SKM-1 treated with dmso at 0.1 percent for 144 hours (cell line): ENCODE data around the gene MAPT.

Experiments
- DNase-seq: peaks from one replicate; lab custom pipeline; 2025; ENCODE audit not compliant: unreplicated experiment; lab: John Stamatoyannopoulos, UW

The MAPT gene

DNA sequence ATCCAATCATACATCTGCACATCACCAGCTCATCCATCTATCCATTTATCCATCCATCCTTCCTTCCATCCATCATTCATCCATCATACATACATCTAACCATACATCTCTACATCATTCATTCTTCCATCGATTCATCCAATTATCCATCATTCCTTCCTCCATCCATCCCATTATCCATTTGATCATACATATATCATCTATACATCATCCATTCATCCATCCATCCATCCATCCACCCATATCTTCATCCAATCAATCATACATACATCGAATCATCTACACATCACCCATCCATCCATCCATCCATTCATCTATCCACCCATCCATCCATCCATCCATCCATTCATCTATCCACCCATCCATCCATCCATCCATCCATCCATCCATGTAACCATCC is 75.4 kb downstream of the MAPT start:
- no peak for DNase-seq

DNA sequence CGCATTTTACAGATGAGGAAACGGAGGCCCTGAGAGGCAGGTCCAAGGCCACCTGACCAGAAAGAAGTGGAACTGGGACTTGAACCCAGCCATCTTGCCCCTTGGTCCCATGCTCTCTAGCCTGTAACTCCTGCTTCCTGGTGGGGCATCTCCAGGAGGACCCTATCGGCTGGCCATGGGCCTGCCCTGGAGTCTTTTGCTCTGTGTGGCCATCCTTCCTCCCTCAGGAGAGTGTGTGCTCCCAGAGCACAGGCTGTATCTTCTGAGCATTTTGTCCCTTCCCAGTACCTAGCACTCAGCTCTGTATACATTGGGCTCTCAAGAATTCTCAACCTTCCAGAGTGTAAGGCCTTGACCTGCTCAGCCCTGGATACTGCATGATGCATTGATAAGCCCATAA is 76.3 kb downstream of the MAPT start:
- no peak for DNase-seq

DNA sequence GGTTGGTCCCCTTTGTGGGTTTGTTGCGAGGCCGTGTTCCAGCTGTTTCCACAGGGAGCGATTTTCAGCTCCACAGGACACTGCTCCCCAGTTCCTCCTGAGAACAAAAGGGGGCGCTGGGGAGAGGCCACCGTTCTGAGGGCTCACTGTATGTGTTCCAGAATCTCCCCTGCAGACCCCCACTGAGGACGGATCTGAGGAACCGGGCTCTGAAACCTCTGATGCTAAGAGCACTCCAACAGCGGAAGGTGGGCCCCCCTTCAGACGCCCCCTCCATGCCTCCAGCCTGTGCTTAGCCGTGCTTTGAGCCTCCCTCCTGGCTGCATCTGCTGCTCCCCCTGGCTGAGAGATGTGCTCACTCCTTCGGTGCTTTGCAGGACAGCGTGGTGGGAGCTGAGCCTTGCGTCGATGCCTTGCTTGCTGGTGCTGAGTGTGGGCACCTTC is 77.4 kb downstream of the MAPT start:
- DNase-seq, result no peak

DNA sequence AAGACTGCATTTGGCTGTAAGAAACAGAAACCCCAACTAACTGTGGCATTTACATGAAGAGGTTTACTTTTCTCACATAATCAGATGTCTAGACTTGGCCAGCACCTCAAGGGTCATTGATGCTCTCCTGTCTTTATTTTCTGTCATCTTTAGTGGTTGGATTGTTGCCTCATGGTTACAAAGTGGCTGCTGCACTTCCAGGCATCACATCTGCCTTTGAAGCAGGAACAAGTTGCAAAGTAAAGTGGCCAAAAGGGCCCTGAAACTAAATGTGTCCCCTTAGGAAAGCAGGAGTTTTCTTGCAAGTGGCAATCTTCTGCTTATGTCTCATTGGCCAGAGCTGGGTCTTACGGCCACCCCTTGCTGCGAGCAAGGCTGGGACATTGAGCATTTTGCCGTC is 78.2 kb downstream of the MAPT start:
- DNase-seq, result no peak

DNA sequence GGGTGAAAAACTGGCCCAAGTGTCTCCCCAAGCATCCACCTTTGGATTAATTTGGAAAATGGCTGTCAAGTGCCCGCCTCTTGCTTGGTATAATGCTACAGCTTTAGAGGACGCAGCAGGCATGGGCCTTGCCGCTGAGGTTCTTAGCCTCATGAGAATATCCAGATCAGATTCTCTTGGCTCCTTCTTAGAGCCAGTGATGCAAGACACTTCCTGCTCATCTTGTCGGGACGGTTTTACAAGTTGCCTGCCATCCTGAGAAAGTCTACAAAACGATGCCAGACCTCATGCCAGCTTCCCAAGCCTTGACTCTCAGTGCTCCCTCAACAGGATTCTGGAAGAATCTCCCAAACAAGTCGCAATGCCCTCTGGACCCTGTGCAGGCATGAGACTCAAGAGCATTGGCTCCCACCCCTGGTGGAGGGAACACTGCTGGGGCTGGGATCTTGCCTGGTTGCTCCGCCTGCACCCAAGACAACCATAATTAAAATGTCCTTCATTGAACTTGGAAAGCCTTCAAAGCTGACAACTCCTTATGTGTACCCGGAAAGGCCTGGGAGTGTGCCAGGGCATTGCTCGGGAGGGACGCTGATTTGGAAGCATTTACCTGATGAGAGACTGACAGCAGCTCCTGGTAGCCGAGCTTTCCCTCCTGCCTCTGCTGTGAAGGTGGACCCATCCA is 78.9 kb downstream of the MAPT start:
- DNase-seq, result no peak

DNA sequence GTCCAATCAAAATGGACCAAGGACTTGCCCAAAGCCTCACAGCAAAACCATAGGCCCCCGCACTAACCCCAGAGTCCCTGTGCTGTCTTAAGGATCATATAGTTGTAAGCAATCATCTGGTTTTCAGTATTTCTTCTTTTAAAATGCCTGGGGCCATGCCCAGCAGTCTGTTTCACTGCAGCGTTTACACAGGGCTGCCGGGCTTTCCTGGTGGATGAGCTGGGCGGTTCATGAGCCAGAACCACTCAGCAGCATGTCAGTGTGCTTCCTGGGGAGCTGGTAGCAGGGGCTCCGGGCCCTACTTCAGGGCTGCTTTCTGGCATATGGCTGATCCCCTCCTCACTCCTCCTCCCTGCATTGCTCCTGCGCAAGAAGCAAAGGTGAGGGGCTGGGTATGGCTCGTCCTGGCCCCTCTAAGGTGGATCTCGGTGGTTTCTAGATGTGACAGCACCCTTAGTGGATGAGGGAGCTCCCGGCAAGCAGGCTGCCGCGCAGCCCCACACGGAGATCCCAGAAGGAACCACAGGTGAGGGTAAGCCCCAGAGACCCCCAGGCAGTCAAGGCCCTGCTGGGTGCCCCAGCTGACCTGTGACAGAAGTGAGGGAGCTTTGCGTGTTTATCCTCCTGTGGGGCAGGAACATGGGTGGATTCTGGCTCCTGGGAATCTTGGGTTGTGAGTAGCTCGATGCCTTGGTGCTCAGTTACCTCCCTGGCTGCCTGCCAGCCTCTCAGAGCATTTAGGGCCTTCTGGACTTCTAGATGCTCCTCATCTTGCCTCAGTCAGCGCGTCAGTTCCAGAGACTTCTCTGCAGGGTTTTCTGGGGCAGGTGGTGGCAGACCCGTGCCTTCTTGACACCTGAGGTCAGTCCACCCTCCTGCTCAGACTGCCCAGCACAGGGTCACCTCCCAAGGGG is 79.8 kb downstream of the MAPT start:
- no peak for DNase-seq

DNA sequence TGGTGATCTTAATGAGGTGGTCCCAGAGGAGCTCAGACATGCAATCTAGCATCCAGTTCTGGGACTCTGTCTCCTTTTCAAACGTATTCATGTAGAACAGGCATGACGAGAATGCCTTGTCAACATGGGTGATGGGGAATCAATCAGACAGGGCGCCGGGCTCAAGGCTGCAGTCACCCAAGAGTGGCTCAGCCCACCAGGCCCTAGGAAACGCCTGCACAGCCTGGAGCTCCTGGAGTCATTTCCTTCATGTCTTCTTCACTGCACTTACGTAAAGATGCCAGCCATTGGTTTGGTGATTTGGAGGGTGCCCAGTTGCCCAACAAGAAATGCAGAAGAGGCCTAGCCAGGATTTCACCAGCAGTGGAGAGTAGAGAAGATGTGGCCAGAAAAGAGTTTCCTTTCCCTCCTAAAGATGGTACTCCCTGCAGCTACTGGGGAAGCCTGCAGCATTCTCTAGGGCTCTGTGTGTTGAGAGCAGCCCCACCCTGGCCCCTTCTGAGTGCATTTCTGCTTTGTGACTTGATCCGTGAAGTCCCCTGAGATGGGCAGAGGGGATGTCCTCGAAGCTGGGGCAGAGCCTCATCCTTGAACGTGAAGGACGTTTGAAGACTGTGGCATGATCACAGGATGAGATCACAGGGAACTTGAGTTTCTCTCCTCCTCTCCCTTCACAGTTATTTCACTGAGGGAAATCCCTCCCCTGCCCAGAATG is 80.7 kb downstream of the MAPT start:
- no peak for DNase-seq

DNA sequence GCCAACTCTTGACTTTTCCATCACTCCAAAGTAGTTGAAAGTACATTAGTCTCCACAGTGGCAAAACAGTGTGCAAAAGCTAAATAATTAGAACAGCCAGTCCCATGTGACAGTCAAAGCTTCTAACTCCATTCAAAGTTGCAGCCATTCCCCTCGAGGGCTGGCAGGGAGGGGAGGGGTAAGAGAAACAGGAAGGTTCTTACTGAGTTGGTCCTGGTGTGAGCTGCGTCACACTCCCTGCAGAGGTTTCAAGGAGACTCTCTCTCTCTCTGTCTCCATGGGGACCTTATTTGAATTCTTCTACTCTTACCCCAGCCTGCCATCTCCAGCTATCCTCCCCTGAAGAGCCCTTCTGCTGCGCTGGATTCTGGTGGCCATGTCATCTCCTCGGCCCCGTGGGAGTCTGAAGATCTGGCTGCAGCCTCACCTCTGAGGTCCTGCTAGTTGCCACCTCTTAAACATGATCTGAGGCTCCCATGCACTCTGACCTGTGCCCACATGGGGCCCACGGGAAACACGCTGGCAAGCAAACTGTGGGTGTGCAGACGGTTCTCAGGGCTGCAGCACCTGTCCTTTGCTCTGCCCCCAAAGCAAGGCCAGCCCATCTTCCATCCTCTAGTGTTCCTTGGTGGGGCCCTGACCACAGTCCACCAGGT is 81.4 kb downstream of the MAPT start:
- no peak for DNase-seq

DNA sequence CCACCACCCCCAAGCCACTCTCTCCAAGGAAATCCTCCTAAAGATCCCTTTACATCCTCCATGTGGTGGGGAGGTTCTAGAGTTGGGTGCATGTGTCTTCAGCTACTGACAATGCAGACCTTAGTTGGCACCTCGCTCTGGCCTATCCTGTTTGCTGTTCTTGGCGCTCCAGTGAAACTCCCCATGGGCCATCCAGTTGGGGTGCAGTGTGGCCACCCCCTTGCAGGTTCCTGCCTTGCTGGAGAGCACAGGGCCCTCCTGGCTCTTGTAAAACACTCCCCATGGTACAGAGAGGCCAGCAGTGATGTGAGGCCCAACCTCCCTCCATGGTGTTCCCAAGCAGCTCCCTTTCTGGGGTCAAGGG is 82.0 kb downstream of the MAPT start:
- no peak for DNase-seq

DNA sequence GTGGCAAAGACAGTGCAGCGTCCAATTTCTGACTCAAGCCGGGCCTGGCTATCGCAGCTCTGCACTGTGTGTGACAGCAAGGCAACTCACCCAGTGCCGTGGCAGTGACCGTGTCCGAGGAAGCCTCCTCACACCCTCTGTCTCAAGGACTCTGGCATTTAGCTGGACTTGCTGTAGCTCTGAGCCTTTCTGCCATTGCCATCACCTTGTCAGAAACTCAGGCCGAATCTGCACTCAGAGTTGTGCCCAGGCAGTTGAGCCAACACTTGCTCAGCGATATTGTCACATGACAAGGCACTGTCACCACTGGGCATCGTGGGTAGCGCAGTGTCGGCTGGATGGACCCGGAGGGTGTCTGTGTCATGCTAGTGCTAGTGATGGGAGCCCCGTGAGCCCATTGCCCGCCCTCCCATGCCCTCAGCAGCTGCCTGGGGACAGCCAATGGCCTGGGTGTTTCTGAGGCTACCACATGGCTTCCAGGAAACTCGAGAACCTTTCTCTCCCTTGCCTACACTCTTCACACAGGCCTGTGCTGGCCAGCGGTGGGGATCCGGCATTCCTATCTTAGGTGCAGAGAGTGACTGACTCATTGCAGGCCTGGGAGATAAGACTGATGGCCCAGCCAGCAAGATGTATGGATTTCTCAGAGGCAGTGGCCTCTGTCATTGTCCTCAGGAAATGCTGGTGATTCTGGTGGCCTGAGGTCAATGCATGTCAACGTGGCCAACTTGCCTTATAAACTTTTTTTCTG is 82.6 kb downstream of the MAPT start:
- DNase-seq, result no peak

DNA sequence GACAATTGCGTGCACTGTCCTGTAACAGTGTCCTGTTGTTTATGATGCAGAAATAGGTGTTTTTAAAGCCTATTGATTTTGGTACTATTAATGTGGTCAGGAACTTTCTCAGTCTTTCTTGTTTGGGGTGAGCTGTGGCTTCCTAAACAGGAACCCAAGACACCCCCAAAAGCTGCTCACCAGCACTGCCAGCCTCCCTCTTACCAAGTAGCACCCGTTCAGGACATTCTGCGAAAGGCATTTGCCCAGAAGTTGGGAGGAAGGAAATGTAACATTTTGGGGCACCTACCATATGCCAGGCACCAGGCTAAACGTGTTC is 83.1 kb downstream of the MAPT start:
- no peak for DNase-seq

DNA sequence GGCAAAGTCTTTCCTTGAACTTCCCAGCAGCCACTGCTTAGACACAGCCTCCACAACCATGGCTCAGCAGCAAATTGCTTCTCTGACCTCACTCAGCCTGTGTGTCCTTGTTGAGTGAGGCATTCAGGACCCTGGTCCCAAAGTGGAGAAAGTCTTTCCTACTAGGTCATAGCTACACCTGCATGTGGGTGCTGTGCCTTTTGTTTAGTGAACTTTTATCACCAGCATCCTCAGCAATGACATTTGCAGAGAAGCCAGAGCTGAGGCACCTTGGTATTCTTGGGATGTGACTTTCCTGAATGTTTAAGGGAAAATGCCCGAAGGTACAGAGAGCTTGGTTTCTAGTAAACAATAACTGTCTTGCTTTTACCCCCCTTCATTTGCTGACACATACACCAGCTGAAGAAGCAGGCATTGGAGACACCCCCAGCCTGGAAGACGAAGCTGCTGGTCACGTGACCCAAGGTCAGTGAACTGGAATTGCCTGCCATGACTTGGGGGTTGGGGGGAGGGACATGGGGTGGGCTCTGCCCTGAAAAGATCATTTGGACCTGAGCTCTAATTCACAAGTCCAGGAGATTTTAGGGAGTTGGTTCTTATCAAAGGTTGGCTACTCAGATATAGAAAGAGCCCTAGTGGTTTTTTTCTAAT is 83.7 kb downstream of the MAPT start:
- no peak for DNase-seq

DNA sequence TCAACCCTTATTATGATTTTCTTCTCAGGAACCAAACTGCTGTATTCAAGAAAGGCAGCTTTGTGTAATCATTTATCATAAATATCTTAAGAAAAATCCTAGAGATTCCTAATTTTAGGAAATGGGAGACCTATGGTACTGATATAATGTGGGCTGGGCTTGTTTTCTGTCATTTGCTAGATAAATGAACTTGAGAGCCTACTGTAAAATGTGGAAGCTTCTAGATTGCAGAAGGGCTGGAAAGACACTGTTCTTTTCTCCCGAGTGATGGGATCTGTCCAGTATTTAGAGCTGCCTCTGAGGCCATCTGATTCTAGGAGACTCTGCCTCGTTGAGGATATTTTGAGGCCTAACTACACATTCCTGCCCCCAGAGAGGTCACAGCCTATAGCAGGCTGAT is 84.8 kb downstream of the MAPT start:
- DNase-seq, result no peak

DNA sequence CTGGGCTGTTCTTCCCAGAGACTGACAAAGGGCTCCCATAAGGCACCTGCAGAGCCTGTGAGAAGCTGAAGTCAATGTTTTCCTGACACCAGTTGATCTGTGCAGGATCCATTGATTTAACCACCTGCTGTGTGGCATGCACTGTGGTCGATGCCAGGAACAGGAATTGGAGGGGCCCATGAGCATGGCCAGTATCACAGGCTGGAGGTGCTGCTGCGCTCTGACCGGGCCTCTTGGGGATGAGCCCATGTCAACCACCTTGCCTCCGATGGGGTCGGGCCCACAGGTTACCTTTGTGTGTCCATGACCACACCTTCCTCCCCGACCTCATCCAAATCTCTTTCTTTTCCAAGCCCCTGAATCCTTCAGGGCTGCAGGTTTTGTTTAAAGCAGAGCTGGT is 86.5 kb downstream of the MAPT start:
- no peak for DNase-seq

DNA sequence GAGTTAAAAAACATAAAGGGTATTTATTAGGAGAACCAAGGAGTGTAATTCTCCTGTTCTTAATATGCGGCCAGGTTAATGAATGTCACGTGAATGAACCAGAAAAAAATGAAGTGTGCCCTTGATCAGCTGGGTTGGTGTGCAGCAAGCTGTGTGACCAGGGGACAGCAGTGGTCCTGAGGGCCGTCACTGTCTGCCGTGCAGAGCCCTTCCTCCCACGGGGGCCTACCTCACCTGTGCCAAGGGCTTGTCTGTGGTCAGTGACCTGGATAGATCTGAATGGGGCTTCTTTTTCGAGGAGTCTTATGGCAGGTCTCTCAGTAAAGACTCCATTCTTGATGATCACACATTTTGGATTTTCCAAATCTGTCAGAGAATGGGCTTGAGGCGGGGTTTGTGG is 87.0 kb downstream of the MAPT start:
- no peak for DNase-seq

DNA sequence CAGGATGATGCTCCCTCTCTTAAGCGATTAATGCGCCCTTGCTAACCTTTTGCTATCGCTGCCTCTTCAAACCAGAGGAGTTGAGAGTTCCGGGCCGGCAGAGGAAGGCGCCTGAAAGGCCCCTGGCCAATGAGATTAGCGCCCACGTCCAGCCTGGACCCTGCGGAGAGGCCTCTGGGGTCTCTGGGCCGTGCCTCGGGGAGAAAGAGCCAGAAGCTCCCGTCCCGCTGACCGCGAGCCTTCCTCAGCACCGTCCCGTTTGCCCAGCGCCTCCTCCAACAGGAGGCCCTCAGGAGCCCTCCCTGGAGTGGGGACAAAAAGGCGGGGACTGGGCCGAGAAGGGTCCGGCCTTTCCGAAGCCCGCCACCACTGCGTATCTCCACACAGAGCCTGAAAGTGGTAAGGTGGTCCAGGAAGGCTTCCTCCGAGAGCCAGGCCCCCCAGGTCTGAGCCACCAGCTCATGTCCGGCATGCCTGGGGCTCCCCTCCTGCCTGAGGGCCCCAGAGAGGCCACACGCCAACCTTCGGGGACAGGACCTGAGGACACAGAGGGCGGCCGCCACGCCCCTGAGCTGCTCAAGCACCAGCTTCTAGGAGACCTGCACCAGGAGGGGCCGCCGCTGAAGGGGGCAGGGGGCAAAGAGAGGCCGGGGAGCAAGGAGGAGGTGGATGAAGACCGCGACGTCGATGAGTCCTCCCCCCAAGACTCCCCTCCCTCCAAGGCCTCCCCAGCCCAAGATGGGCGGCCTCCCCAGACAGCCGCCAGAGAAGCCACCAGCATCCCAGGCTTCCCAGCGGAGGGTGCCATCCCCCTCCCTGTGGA is 88.6 kb downstream of the MAPT start:
- no peak for DNase-seq

DNA sequence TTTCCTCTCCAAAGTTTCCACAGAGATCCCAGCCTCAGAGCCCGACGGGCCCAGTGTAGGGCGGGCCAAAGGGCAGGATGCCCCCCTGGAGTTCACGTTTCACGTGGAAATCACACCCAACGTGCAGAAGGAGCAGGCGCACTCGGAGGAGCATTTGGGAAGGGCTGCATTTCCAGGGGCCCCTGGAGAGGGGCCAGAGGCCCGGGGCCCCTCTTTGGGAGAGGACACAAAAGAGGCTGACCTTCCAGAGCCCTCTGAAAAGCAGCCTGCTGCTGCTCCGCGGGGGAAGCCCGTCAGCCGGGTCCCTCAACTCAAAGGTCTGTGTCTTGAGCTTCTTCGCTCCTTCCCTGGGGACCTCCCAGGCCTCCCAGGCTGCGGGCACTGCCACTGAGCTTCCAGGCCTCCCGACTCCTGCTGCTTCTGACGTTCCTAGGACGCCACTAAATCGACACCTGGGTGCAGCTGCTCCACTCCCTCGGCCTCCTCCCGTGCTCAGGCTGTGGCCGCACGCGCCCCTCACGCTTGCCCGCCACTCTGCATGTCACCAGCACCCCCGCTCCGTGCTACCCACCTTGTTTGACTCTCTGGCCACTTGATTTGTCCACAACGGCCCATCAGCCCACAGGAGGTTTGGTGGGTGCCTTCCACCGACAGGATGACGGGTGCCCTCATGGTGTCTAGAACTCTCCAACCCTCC is 89.4 kb downstream of the MAPT start:
- DNase-seq, result no peak

DNA sequence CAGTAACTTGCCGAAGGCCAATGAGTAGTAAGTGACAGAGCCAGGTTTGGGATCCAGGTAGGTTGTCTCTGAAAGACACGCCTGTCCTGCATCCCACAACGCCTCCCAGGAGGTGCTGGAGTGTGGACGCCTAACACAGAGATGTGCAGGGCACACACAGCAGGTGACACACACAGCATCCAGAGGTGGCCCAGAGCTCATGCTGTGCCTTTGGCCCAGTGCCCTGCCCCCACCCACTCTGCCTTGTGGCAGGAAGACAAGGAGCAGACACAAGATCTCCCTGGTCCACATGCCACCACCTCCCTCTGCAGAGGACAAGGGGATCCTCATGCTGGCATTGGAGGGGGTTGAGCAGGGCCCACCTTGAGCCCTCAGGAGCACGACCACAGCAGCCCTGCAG is 90.0 kb downstream of the MAPT start:
- DNase-seq, result no peak

DNA sequence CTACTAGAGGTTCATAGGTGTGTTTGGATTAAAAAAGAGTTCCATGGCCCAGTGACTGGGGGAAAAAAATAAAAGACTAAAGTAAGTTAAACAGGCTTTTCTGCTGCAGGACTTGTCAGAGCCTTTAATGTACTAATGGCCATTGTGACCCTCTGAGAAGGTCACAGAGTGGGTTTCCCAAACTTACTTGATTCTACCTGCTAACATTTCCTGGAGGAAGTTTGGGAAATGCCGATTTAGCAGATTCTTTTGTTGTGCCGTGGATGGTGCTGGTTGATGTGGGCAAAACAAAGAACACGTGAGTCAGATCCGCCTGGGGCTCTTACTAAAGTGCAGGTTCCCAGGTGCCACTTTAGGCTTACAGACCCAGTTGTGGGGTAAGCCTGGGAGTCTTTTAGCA is 91.1 kb downstream of the MAPT start:
- no peak for DNase-seq
